Measurements from ENCODE around the gene FKBP1C.

Gene FKBP1C

DNA sequence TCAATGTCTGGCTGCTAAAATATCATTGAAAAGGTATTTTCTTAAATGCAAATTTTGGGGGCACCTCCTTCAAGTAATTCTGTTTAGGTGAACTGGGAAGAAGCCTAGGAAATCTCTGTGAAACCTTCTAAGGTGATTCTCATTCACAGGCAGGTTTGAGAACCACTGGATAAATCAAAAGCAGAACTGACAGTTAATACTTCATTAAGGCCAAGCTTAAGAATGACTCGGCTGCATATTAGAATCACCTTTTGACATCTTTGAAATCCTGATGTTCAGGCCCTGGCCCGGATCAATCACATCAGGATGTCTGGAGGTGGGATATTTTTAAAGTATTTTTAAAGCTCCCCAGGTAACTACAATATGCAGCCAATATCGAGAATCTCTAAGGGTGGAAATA, 50.6 kb downstream of the FKBP1C start:
- DNase-seq (ENCODE audit: low read depth in 2 of 2), result no peak
